Epithelial cell of proximal tubule (primary cell): ENCODE measurements around the gene ATAD5. TPM values are rescaled to one million over a fixed set of nuclear protein-coding genes. Genes with fewer than 3 reads are reported as not detected.
"Not testable (repeated sequence)": the region's sequence is repeated elsewhere in the genome, so short reads cannot be mapped to it uniquely, and the experiment has no call there.

ENCODE experiments used
- DNase-seq: peaks from one replicate; pipeline ENCODE4 v3.0.0-alpha.2; 2011; ENCODE audit warnings: low read depth
- H3K4me3 ChIP-seq: 2 replicates; pipeline ENCODE4 v1.5.1; 2011; ENCODE audit warnings: low read depth, mild to moderate bottlenecking, low read length
- CTCF ChIP-seq: conservative IDR thresholded peaks from 2 replicates; pipeline ENCODE4 v1.5.1; 2012; ENCODE audit warnings: low read depth, mild to moderate bottlenecking, low read length
- total RNA-seq: library from RNA; depleted of rRNA; stranded (reverse); fragments of >200 nt; gene quantifications from 2 replicates; pipeline ENCODE4 v1.2.3, GENCODE V29; 2015

ATAD5 gene
- total RNA-seq, 1 donor from 2014 or later: 8.4 TPM

- no peak overlapping the region for H3K4me3 ChIP-seq
- no peak for TF ChIP-seq CTCF
- DNase-seq: no peak
Observed at GRCh38 chr17:30886187-30886586, 54.4 kb downstream of the ATAD5 start.

- TF ChIP-seq CTCF: no peak
- H3K4me3 ChIP-seq: no peak overlapping the region
- no peak for DNase-seq
Observed at GRCh38 chr17:30894236-30894635, 62.5 kb downstream of the ATAD5 start.

GRCh38 chr17:30897311-30897710 lies 65.5 kb downstream of the ATAD5 start:
- no peak for DNase-seq
- H3K4me3 ChIP-seq: no peak overlapping the region
- TF ChIP-seq CTCF: no peak

GRCh38 chr17:30905742-30906100 lies 74.0 kb downstream of the ATAD5 start:
- peak overlapping the region; percentile 99 for H3K4me3 ChIP-seq
- peak; percentile 12 for DNase-seq
- TF ChIP-seq CTCF: no peak

GRCh38 chr17:30906101-30906911 lies 74.5 kb downstream of the ATAD5 start, which contains the start of gene TEFM:
TSS of gene TEFM (minus strand) at chr17:30906238. CDS start at chr17:30906198, 40 bp downstream.
- H3K4me3 ChIP-seq: peak within 1 kb of the TSS; percentile 99
- TF ChIP-seq CTCF: no peak
- DNase-seq: peak; percentile 64

- H3K4me3 ChIP-seq: no peak overlapping the region
- TF ChIP-seq CTCF: no peak
- DNase-seq: no peak
Observed at GRCh38 chr17:30908717-30909420, 77.1 kb downstream of the ATAD5 start.

- not testable (repeated sequence) for DNase-seq
Observed at GRCh38 chr17:30910151-30910550, 78.4 kb downstream of the ATAD5 start.

More at GRCh38 chr17:30910151-30910550, 78.4 kb downstream of the ATAD5 start:
- H3K4me3 ChIP-seq: not testable (repeated sequence)
